Lung (tissue), 12 donors: Measurements from ENCODE around the gene KCNC1. TPM values are rescaled to one million over a fixed set of nuclear protein-coding genes. Genes with fewer than 3 reads are reported as not detected.

Experiments
- ATAC-seq: fragments of 200-7000 bp; cut with Tn5 transposase; one replicate; pipeline ENCODE4 v1.9.1; 2020; ENCODE audit warnings: moderate number of reproducible peaks; ENCODE audit not compliant: insufficient read depth, low FRiP score
- DNase-seq, 3 donors: peaks; one replicate each; pipeline ENCODE4 v3.0.0-alpha.2; 2013 to 2017
- H3K27ac ChIP-seq, 2 donors: one replicate each; pipeline ENCODE4 v1.5.1; 2013; ENCODE audit warnings: mild to moderate bottlenecking in 2 of 2, moderate library complexity in 2 of 2, control low read depth in 1 of 2, inconsistent platforms in 1 of 2, low read depth in 1 of 2, low read length in 1 of 2
- H3K27me3 ChIP-seq, 3 donors: one replicate each; pipeline ENCODE4 v1.5.1; 2013; ENCODE audit warnings: low read length in 2 of 3; ENCODE audit not compliant: control insufficient read depth in 3 of 3, insufficient read depth in 3 of 3
- H3K36me3 ChIP-seq, 4 donors: one replicate each; pipeline ENCODE4 v1.5.1; 2013; ENCODE audit warnings: low read length in 4 of 4, mild to moderate bottlenecking in 1 of 4, moderate library complexity in 1 of 4; ENCODE audit not compliant: control insufficient read depth in 4 of 4, insufficient read depth in 4 of 4
- H3K4me1 ChIP-seq, 5 donors: one replicate each; pipeline ENCODE4 v1.5.1; 2013; ENCODE audit warnings: low read length in 5 of 5, mild to moderate bottlenecking in 2 of 5, moderate library complexity in 1 of 5; ENCODE audit not compliant: control insufficient read depth in 5 of 5, insufficient read depth in 5 of 5
- H3K4me3 ChIP-seq: one replicate; pipeline ENCODE4 v1.5.1; 2013; ENCODE audit warnings: mild to moderate bottlenecking, control low read depth, moderate library complexity
- H3K9ac ChIP-seq, 2 donors: one replicate each; pipeline ENCODE4 v1.5.1; 2013; ENCODE audit warnings: low read length in 2 of 2, control low read depth in 1 of 2; ENCODE audit not compliant: insufficient read depth in 1 of 2
- H3K9me3 ChIP-seq, 4 donors: one replicate each; pipeline ENCODE4 v1.5.1; 2013; ENCODE audit warnings: low read length in 3 of 4, mild to moderate bottlenecking in 1 of 4, moderate library complexity in 1 of 4; ENCODE audit not compliant: control insufficient read depth in 4 of 4, insufficient read depth in 3 of 4
- CTCF ChIP-seq: IDR thresholded peaks from 2 replicates; pipeline ENCODE4 v1.5.1; 2012; ENCODE audit warnings: mild to moderate bottlenecking; ENCODE audit errors: control extremely low read depth, extremely low read depth
- WGBS, 2 donors: extraction: QIAGEN DNeasy Blood & Tissue Kit; methylation state at CpG; one replicate each; pipeline ENCODE4 v1.1.7; 2013; 5-methylcytosine and 5-hydroxymethylcytosine counted together
- polyA plus RNA-seq, 2 donors: library from polyadenylated mRNA; stranded (reverse); fragments of 200-250 nt; gene quantifications; one replicate each; pipeline ENCODE4 v1.2.1, GENCODE V29; 2013
- total RNA-seq, 2 donors: library from RNA; depleted of rRNA in 1 of 2; stranded (reverse); fragments of >200 nt in 1 of 2; gene quantifications; one replicate each; pipeline ENCODE4 v1.2.1, GENCODE V29; 2014 to 2021
- donor health status: control.
- donor health status: control.
- donor health status: Bipolar disorder and iron deficiency.
- donor health status: healthy.
- donor health status: DM: yes; HTN: yes; CAD: no.

KCNC1 gene
- total and polyA plus RNA-seq, 4 donors, result 0.01 TPM; not detected in 3

- WGBS, 2 donors, result 92 to 97% methylated on average over 5 of the region's 5 CpGs
- Histone ChIP-seq H3K27me3 (no peaks in the 10 kb centered on the region), H3K4me1 (no peaks in the 10 kb centered on the region), H3K9ac (no peak overlapping the region), H3K36me3 (no peaks in the 10 kb centered on the region), H3K9me3 (no peaks in the 10 kb centered on the region), H3K27ac (no peak overlapping the region), H3K4me3 (no peak overlapping the region)
- DNase-seq, result no peak
- ATAC-seq, result no peak
- TF ChIP-seq CTCF, result no peak
Observed at GRCh38 chr11:17778352-17778751, 43.8 kb downstream of the KCNC1 start.

GRCh38 chr11:17778956-17779860, 44.6 kb downstream of the KCNC1 start:
- no peak for TF ChIP-seq CTCF
- WGBS, 2 donors, result 94 to 96% methylated on average over 40 of the region's 40 CpGs
- H3K27ac ChIP-seq, result no peak overlapping the region
- no peak for ATAC-seq
- no peak overlapping the region for H3K4me3 ChIP-seq
- H3K9me3 ChIP-seq, result no peaks in the 10 kb centered on the region
- no peaks in the 10 kb centered on the region for H3K36me3 ChIP-seq
- no peak overlapping the region for H3K9ac ChIP-seq
- no peaks in the 10 kb centered on the region for H3K27me3 ChIP-seq
- H3K4me1 ChIP-seq, result no peaks in the 10 kb centered on the region
- DNase-seq, result no peak

DNA sequence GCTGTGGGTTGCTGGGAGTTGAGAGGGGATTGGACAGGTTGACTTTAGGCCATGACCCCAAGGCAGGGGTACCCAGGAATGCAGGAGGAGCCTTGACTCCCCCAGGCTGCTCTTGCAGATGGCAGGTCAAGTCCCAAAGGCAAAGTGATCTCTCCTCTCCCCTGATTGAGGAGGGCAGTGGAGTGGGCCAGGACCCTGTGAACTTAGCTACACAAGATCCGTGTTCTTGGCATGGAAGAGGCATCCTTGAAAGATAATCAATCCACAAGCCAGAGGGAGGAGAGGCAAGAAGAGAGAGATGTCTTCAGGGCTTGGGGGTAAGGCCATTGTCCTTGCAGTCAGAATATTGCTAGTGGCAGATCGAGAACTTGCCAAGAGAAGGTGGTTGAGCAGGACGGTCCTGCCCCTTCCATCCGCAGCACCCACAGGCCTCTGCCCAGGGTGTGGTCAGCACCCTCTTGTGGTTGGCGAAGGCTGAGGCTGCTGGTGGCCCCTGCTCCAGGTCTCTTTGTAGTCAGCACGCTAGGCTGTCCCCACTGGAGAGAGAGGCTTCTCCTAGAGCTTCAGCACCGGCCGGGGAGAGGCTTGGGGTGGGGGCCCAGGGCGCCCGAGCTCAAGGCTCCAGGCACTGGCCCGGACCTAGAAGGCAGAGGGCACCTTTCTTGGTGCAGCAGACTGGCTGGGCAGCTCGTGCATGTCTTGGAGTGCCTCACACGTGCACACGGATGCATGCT, 45.4 kb downstream of the KCNC1 start:
- H3K9ac ChIP-seq, result no peak overlapping the region

More for the DNA sequence above, 45.4 kb downstream of the KCNC1 start:
- Histone ChIP-seq H3K4me1 (no peaks in the 10 kb centered on the region), H3K27ac (no peak overlapping the region), H3K4me3 (no peak overlapping the region), H3K9me3 (peaks cover 0 to 2% (median 0%) of the 10 kb centered on the region in 4 donors), H3K27me3 (no peaks in the 10 kb centered on the region), H3K36me3 (no peaks in the 10 kb centered on the region)
- 88 to 93% methylated on average over 14 of the region's 14 CpGs for WGBS, 2 donors
- ATAC-seq, result no peak
- no peak for TF ChIP-seq CTCF
- no peak for DNase-seq
